ENCODE data around the gene SEC14L2. TPM values are rescaled to one million over a fixed set of nuclear protein-coding genes. Genes with fewer than 3 reads are reported as not detected.

Gene SEC14L2
- 1.5 TPM in 1 of 2 replicates, not detected in the other for polyA plus RNA-seq

GRCh38 chr22:30396871-30397655 lies at the start of gene SEC14L2:
TSS of gene SEC14L2 (plus strand) at chr22:30397018. CDS start at chr22:30397117, 99 bp downstream.

GRCh38 chr22:30356449-30357235 lies 40.2 kb upstream of the SEC14L2 start, which contains the start of the genes CCDC157 and SF3A1:
TSS of gene CCDC157 (plus strand) at chr22:30357007. CDS start at chr22:30366001, 8,994 bp downstream.
TSS of gene SF3A1 (minus strand) at chr22:30356894. CDS start at chr22:30356792, 102 bp downstream.

GRCh38 chr22:30386960-30387827 lies 9.6 kb upstream of the SEC14L2 start, which contains the start of gene RNF215:
TSS of gene RNF215 (minus strand) at chr22:30387411. CDS start at chr22:30387313, 98 bp downstream.

GRCh38 chr22:30425616-30426387 lies 29.0 kb downstream of the SEC14L2 start, which contains the start of gene MTFP1:
TSS of gene MTFP1 (plus strand) at chr22:30425768. CDS start at chr22:30425880, 112 bp downstream.

GRCh38 chr22:30471616-30472318 lies 74.9 kb downstream of the SEC14L2 start, which contains the start of gene SEC14L3:
TSS of gene SEC14L3 (minus strand) at chr22:30472017. CDS start at chr22:30471958, 59 bp downstream.

Other genes with a start within 250 kb of the SEC14L2 start
- gene LIF, start 150.3 kb upstream of the SEC14L2 start, polyA plus RNA-seq = not detected in 2 replicates
- not detected in 2 replicates for gene OSM, start 130.2 kb upstream of the SEC14L2 start, polyA plus RNA-seq
- gene CASTOR1, start 107.5 kb upstream of the SEC14L2 start, polyA plus RNA-seq = 2.2 and 3.3 TPM in 2 replicates
- 0.78 and 1.1 TPM in 2 replicates for gene TBC1D10A, start 70.1 kb upstream of the SEC14L2 start, polyA plus RNA-seq
- gene SF3A1, start 40.1 kb upstream of the SEC14L2 start, polyA plus RNA-seq = 13.3 and 17.2 TPM in 2 replicates
- gene CCDC157, start 40.0 kb upstream of the SEC14L2 start, polyA plus RNA-seq = 0.73 and 1.6 TPM in 2 replicates
- 0.75 and 2.5 TPM in 2 replicates for gene RNF215, start 9.6 kb upstream of the SEC14L2 start, polyA plus RNA-seq
- gene MTFP1, start 28.8 kb downstream of the SEC14L2 start, polyA plus RNA-seq = 1.9 and 5.8 TPM in 2 replicates
- gene SEC14L3, start 75.0 kb downstream of the SEC14L2 start, polyA plus RNA-seq = not detected in 2 replicates
- not detected in 2 replicates for gene SEC14L4, start 108.7 kb downstream of the SEC14L2 start, polyA plus RNA-seq
- gene SEC14L6, start 149.7 kb downstream of the SEC14L2 start, polyA plus RNA-seq = 0.90 and 1.4 TPM in 2 replicates
- 0.15 TPM in 1 of 2 replicates, not detected in the other for gene GAL3ST1, start 177.6 kb downstream of the SEC14L2 start, polyA plus RNA-seq
- gene PES1, start 194.9 kb downstream of the SEC14L2 start, polyA plus RNA-seq = 7.2 and 10.3 TPM in 2 replicates
- gene TCN2, start 210.2 kb downstream of the SEC14L2 start, polyA plus RNA-seq = 1.4 and 5.3 TPM in 2 replicates
- 3.1 and 3.6 TPM in 2 replicates for gene SLC35E4, start 238.8 kb downstream of the SEC14L2 start, polyA plus RNA-seq